Spleen (tissue), 11 donors: Measurements from ENCODE around the gene SEMA5B. TPM values are rescaled to one million over a fixed set of nuclear protein-coding genes. Genes with fewer than 3 reads are reported as not detected.

Source experiments
- DNase-seq: peaks from one replicate; pipeline ENCODE4 v3.0.0-alpha.2; 2020
- H3K27ac ChIP-seq, 8 donors: fragments of 200-600 bp; sonication (generic) in 7 of 8; 1 replicate in 4 of 8; 2 replicates in 4 of 8; pipeline versions ENCODE4 v1.5.0 to v1.8.0; 2016 to 2021; ENCODE audit warnings: inconsistent platforms in 4 of 8, mild to moderate bottlenecking in 4 of 8, moderate library complexity in 1 of 8
- H3K27me3 ChIP-seq, 7 donors: fragments of 200-600 bp; sonication (generic) in 6 of 7; replicated peaks in 1 of 7; 1 replicate in 4 of 7; 2 replicates in 3 of 7; pipeline versions ENCODE4 v1.5.0 to v1.8.0; 2016 to 2021; ENCODE audit warnings: inconsistent platforms in 3 of 7, mild to moderate bottlenecking in 1 of 7
- H3K36me3 ChIP-seq, 6 donors: fragments of 200-600 bp; sonication (generic) in 5 of 6; 1 replicate in 4 of 6; 2 replicates in 2 of 6; pipeline versions ENCODE4 v1.5.0 to v1.8.0; 2016 to 2021; ENCODE audit warnings: inconsistent platforms in 2 of 6
- H3K4me1 ChIP-seq, 6 donors: fragments of 200-600 bp; sonication (generic) in 5 of 6; 1 replicate in 3 of 6; 2 replicates in 3 of 6; pipeline versions ENCODE4 v1.5.0 to v1.8.0; 2016 to 2021; ENCODE audit warnings: inconsistent platforms in 3 of 6
- H3K4me3 ChIP-seq, 8 donors: fragments of 200-600 bp; sonication (generic) in 7 of 8; 1 replicate in 4 of 8; 2 replicates in 4 of 8; pipeline versions ENCODE4 v1.5.0 to v1.8.0; 2016 to 2021; ENCODE audit warnings: inconsistent platforms in 4 of 8, mild to moderate bottlenecking in 4 of 8, moderate library complexity in 2 of 8
- H3K9me3 ChIP-seq, 8 donors: fragments of 200-600 bp; sonication (generic) in 7 of 8; 1 replicate in 4 of 8; 2 replicates in 4 of 8; pipeline versions ENCODE4 v1.5.0 to v1.8.0; 2016 to 2021; ENCODE audit warnings: inconsistent platforms in 4 of 8
- CTCF ChIP-seq, 11 experiments: fragments of 200-600 bp in 7 of 11; fragments of 450-650 bp in 4 of 11; sonication (generic) in 4 of 11; IDR thresholded peaks in 8 of 11; conservative IDR thresholded peaks in 3 of 11; 1 replicate in 7 of 11; 2 replicates in 4 of 11; pipeline versions ENCODE4 v1.4.0 to v1.8.0; 2016 to 2021; ENCODE audit warnings: antibody characterized with exemption in 11 of 11, inconsistent platforms in 4 of 11, mild to moderate bottlenecking in 1 of 11
- POLR2A ChIP-seq, 3 donors: fragments of 450-650 bp; IDR thresholded peaks; one replicate each; pipeline ENCODE4 v1.5.1; 2017; ENCODE audit warnings: antibody characterized with exemption in 3 of 3, mild to moderate bottlenecking in 1 of 3
- POLR2AphosphoS5 ChIP-seq, 3 donors: sonication (generic); formaldehyde crosslinking; IDR thresholded peaks; one replicate each; pipeline ENCODE4 v1.5.1; 2017; ENCODE audit warnings: antibody characterized with exemption in 3 of 3
- WGBS, 5 donors: extraction: QIAGEN DNeasy Blood & Tissue Kit in 3 of 5; methylation state at CpG; one replicate each; pipeline versions ENCODE4 v1.1.5 to v1.1.7; 2013 to 2018; 5-methylcytosine and 5-hydroxymethylcytosine counted together
- intact Hi-C: fragments of 100-400 bp; cut with DNase I; formaldehyde crosslinking; loops from one replicate; pipeline ENCODE4 v1.15.0; 2023; ENCODE audit warnings: low total_unique reads
- polyA plus RNA-seq, 3 donors: library from polyadenylated mRNA; stranded (reverse); fragments of 200-250 nt; gene quantifications; one replicate each; pipeline ENCODE4 v1.2.1, GENCODE V29; 2013
- total RNA-seq, 7 donors: library from RNA; depleted of rRNA in 3 of 7; stranded (reverse); fragments of >200 nt in 3 of 7; fragmentation: NEBNext Ultra II Directional in 4 of 7; extraction: Animal tissue kit (Norgen Biotek cat#: 25700) in 4 of 7; gene quantifications; one replicate each; pipeline versions ENCODE4 v1.1.0 to v1.2.1, GENCODE V29; 2016 to 2021
- donor health status: healthy with polysubstance abuse.
- donor health status: DM: no; HTN: no; CAD: no; lungs with moderate emphysema.
- donor health status: DM: no; HTN: no; CAD: no.
- donor health status: Bipolar disorder and iron deficiency.
- donor health status: healthy.
- donor health status: DM: no; HTN: no; CAD: no.
- donor health status: DM: yes; HTN: yes; CAD: no.

The SEMA5B gene
- total and polyA plus RNA-seq, 10 donors: 0.09 to 0.63 (median 0.41) TPM; not detected in 3

GRCh38 chr3:123064914-123065313 is 37.4 kb upstream of the SEMA5B start:
- H3K4me1 ChIP-seq: peaks cover 3 to 35% (median 25%) of the 10 kb centered on the region in 6 donors
- no peak overlapping the region for H3K27ac ChIP-seq
- H3K9me3 ChIP-seq: no peaks in the 10 kb centered on the region
- intact Hi-C loops: no loop called here
- 0 to 57% (median 0%) methylated on average over 1 of the region's 1 CpG for whole genome bisulfite sequencing, 5 donors
- TF ChIP-seq CTCF (IDR thresholded peaks at IDR 0.05 in 8 of 11, conservative IDR thresholded peaks at IDR 0.05 in 3 of 11) (no peak), POLR2A (IDR thresholded peaks at IDR 0.05) (no peak), POLR2AphosphoS5 (IDR thresholded peaks at IDR 0.05) (no peak)
- no peak overlapping the region for H3K4me3 ChIP-seq
- no peak for DNase-seq
- H3K27me3 ChIP-seq: peaks cover 0 to 5% (median 0%) of the 10 kb centered on the region in 7 donors
- no peaks in the 10 kb centered on the region for H3K36me3 ChIP-seq

- no peak for TF ChIP-seq POLR2A (IDR thresholded peaks at IDR 0.05)
- TF ChIP-seq POLR2AphosphoS5 (IDR thresholded peaks at IDR 0.05): no peak
- no peak for TF ChIP-seq CTCF (IDR thresholded peaks at IDR 0.05 in 8 of 11, conservative IDR thresholded peaks at IDR 0.05 in 3 of 11)
- intact Hi-C loops: no loop called here
- H3K4me1 ChIP-seq: peaks cover 3 to 34% (median 25%) of the 10 kb centered on the region in 6 donors
- H3K4me3 ChIP-seq: no peak overlapping the region
- H3K36me3 ChIP-seq: no peaks in the 10 kb centered on the region
- H3K27ac ChIP-seq: no peak overlapping the region
- peaks cover 0 to 5% (median 0%) of the 10 kb centered on the region in 7 donors for H3K27me3 ChIP-seq
- DNase-seq: no peak
- WGBS, 5 donors: 82 to 95% (median 94%) methylated on average over 4 of the region's 4 CpGs
- no peaks in the 10 kb centered on the region for H3K9me3 ChIP-seq
These were observed 36.9 kb upstream of the SEMA5B start for GRCh38 chr3:123064506-123064905.

DNA sequence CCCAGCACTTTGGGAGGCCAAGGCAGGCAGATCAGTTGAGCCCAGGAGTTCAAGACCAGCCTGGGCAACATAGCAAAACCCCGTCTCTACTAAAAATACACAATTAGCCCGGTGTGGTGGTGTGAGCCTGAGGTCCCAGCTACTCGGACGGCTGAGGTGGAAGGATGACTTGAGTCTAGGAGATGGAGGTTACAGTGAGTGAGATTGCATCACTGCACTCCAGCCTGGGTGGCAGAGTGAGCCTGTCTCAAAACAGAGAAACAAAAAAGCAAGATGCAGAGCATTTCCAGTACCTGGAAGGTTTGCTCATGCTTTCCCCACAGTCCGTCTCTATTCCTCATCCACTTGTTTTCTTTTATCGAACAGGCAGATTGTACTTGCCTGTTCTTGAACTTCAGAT is 35.5 kb upstream of the SEMA5B start:
- H3K9me3 ChIP-seq: no peaks in the 10 kb centered on the region
- intact Hi-C loops: no loop called here
- no peak overlapping the region for H3K4me3 ChIP-seq
- no peaks in the 10 kb centered on the region for H3K36me3 ChIP-seq
- H3K27ac ChIP-seq: no peak overlapping the region
- peaks cover 3 to 19% (median 14%) of the 10 kb centered on the region in 6 donors for H3K4me1 ChIP-seq
- DNase-seq: no peak
- 87 to 96% (median 93%) methylated on average over 6 of the region's 6 CpGs for WGBS, 5 donors
- TF ChIP-seq POLR2AphosphoS5 (IDR thresholded peaks at IDR 0.05) (no peak), CTCF (IDR thresholded peaks at IDR 0.05 in 8 of 11, conservative IDR thresholded peaks at IDR 0.05 in 3 of 11) (no peak), POLR2A (IDR thresholded peaks at IDR 0.05) (no peak)
- peaks cover 0 to 5% (median 0%) of the 10 kb centered on the region in 7 donors for H3K27me3 ChIP-seq

DNA sequence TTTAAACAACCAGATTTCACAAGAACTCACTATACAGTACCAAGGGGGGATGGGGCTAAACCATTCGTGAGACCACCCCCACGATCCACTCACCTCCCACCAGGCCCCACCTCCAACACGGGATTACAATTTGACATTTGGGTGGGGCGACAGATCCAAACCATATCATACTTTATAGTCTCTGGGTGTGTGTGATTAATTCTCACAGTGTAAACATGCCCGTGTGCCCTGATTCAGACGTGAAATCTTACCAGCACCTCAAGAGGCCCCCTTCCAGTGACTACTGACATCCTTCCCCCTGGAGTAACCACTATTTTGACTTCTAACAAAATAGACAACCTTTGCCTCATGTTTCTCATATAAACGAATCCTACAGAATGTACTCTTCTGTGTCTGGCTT is 34.3 kb upstream of the SEMA5B start:
- no peak for DNase-seq
- WGBS, 5 donors: 88 to 96% (median 91%) methylated on average over 7 of the region's 7 CpGs
- TF ChIP-seq POLR2A (IDR thresholded peaks at IDR 0.05) (no peak), CTCF (IDR thresholded peaks at IDR 0.05 in 8 of 11, conservative IDR thresholded peaks at IDR 0.05 in 3 of 11) (no peak), POLR2AphosphoS5 (IDR thresholded peaks at IDR 0.05) (no peak)

More for the DNA sequence above, 34.3 kb upstream of the SEMA5B start:
- Histone ChIP-seq H3K36me3 (no peaks in the 10 kb centered on the region), H3K27me3 (no peaks in the 10 kb centered on the region), H3K4me3 (no peak overlapping the region), H3K27ac (no peak overlapping the region), H3K4me1 (peaks cover 0 to 7% (median 6%) of the 10 kb centered on the region in 6 donors), H3K9me3 (no peaks in the 10 kb centered on the region)
- intact Hi-C loops: no loop called here
